HG02870 (cell line): ENCODE data around the gene NARS2.
"Not testable (repeated sequence)": the region's sequence is repeated elsewhere in the genome, so short reads cannot be mapped to it uniquely, and the experiment has no call there.

Experiments
- ATAC-seq: cut with Tn5 transposase; IDR thresholded peaks from one replicate; pipeline ENCODE4 v1.9.1; 2021; ENCODE audit warnings: mild to moderate bottlenecking, moderate library complexity; ENCODE audit not compliant: unreplicated experiment

NARS2 gene

GRCh38 chr11:78574386-78575381, at the start of gene NARS2:
Gene NARS2, minus strand, starts transcription at chr11:78574864. Its CDS starts 376 bp downstream, at chr11:78574488.
- peak; percentile 88 for ATAC-seq

GRCh38 chr11:78622666-78623065, 48.0 kb upstream of the NARS2 start:
- ATAC-seq: no peak

- no peak for ATAC-seq
These were observed 45.5 kb upstream of the NARS2 start for GRCh38 chr11:78620159-78620558.

GRCh38 chr11:78615724-78616123, 41.1 kb upstream of the NARS2 start:
- ATAC-seq: no peak

- no peak for ATAC-seq
These were observed 38.7 kb upstream of the NARS2 start for GRCh38 chr11:78613378-78613813.

GRCh38 chr11:78612721-78613377, 38.2 kb upstream of the NARS2 start:
- no peak for ATAC-seq

- ATAC-seq: not testable (repeated sequence)
These were observed 34.7 kb upstream of the NARS2 start for GRCh38 chr11:78609321-78609720.

GRCh38 chr11:78607696-78608095, 33.0 kb upstream of the NARS2 start:
- no peak for ATAC-seq

GRCh38 chr11:78606667-78607066, 32.0 kb upstream of the NARS2 start:
- ATAC-seq: no peak

- no peak for ATAC-seq
These were observed 30.6 kb upstream of the NARS2 start for GRCh38 chr11:78605296-78605695.

- no peak for ATAC-seq
These were observed 29.1 kb upstream of the NARS2 start for GRCh38 chr11:78603792-78604191.

GRCh38 chr11:78602771-78603170, 28.1 kb upstream of the NARS2 start:
- ATAC-seq: not testable (repeated sequence)

- ATAC-seq: not testable (repeated sequence)
These were observed 26.4 kb upstream of the NARS2 start for GRCh38 chr11:78601066-78601465.

- ATAC-seq: not testable (repeated sequence)
These were observed 22.9 kb upstream of the NARS2 start for GRCh38 chr11:78597579-78597978.

- no peak for ATAC-seq
These were observed 20.9 kb upstream of the NARS2 start for GRCh38 chr11:78595436-78596130.

- no peak for ATAC-seq
These were observed 20.1 kb upstream of the NARS2 start for GRCh38 chr11:78594814-78595213.

- no peak for ATAC-seq
These were observed 13.9 kb upstream of the NARS2 start for GRCh38 chr11:78588517-78588916.

- ATAC-seq: no peak
These were observed 12.8 kb upstream of the NARS2 start for GRCh38 chr11:78587446-78587845.

GRCh38 chr11:78586452-78587046, 11.9 kb upstream of the NARS2 start:
- ATAC-seq: no peak

- ATAC-seq: no peak
These were observed 9.2 kb upstream of the NARS2 start for GRCh38 chr11:78583889-78584288.

- ATAC-seq: no peak
These were observed 2.8 kb upstream of the NARS2 start for GRCh38 chr11:78577495-78577894.
